Stimulated activated CD4-positive, alpha-beta T cell treated with anti-CD3 and anti-CD28 coated beads, Interleukin-1b, Interleukin-23, amount 100 ng/mL, for 24 hours (primary cell): ENCODE data around the gene HAT1.

Experiments used
- DNase-seq, 4 experiments: peaks; one replicate each; pipeline ENCODE4 v3.0.0-alpha.2; 2020; ENCODE audit warnings: low read depth in 4 of 4, low spot score in 1 of 4

HAT1 gene

DNA sequence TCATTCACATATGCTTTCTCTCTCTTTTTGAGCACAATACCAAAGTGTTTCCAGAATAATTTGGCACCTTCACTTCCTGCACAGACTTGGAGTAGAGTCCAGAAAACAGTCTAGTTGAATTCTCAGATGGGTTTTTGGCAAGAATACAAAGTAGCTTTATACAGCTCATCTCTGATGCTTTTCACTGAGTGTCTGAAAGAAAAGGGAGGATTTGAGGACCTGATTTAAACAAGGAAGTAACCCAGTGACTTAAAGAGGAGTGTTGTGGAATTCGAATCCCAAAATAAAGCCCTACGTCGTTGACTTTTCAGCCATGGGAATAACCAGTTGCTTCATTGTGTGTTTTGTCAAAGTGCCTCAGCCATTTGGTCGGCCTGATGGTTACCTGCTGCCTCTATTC lies 109.3 kb downstream of the HAT1 start:
- DNase-seq = no peak
